Skeletal muscle cell (primary cell): ENCODE results near the gene AGPS.

ENCODE experiments used
- DNase-seq: peaks from one replicate; pipeline ENCODE4 v3.0.0-alpha.2; 2010; ENCODE audit warnings: low read depth
- H3K4me3 ChIP-seq: 2 replicates; pipeline ENCODE4 v1.5.1; 2011; ENCODE audit warnings: low read depth, mild to moderate bottlenecking, control low read depth, low read length, moderate library complexity

Gene AGPS

DNA sequence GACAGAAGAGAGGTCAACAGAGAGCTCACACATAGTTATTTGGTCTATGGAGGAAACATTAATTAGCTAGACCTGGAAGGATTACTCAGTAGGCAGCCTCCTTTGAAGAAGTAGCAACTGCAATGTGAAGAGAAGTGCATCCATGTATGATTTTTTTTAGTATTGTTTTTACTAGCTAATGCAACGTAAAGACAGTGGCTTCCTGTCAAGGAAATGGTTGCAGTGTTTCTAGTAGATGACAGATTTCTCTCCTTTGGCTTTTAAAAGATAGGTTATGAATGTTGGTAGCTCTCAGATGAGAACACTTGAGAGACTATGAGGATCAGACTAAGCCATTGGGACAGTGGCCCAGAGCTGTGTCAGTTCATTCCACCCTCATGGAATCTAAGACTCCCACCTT lies 175.8 kb downstream of the AGPS start:
- H3K4me3 ChIP-seq = no peak overlapping the region
- no peak for DNase-seq

DNA sequence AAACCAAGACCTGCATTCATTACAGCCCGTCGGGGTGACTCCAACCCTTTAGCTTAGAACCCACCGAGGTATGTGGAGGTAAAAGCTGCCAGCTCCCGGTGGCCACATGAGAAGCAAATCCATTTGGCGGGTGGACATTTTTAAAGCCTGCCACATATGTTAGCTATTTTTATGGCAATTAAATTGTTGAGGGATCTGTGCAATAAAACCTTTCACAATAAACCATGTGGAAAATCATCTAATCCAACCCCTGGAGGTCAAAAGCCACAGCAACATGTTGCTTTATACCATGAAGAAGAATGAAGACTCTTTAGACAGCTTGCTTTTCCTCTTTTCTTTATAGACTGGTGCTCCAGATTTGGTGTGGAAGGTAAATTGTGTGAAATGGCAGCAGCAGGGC lies 176.3 kb downstream of the AGPS start:
- no peak overlapping the region for H3K4me3 ChIP-seq
- no peak for DNase-seq

DNA sequence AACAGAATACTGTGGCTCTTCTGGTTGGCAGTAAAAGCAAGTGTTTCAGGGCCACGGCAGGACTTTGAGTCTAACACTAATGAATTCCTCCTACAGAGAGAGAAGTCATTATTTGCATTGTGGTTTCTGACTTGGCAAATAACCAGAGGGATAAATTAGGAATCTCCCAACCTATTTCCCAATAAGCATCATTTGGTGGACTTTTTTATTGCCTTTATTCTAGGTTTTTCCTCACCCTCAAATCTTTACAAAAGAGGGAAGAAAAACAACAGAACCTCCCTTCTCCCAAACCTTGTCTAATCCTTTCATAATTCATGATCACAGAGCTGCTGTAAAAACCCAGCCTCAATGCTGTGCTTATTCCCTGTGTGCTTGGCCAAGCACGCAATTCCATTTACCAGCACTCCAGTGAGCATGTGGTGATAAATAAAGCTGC lies 179.7 kb downstream of the AGPS start:
- peak; percentile 16 for DNase-seq
- no peak overlapping the region for H3K4me3 ChIP-seq

DNA sequence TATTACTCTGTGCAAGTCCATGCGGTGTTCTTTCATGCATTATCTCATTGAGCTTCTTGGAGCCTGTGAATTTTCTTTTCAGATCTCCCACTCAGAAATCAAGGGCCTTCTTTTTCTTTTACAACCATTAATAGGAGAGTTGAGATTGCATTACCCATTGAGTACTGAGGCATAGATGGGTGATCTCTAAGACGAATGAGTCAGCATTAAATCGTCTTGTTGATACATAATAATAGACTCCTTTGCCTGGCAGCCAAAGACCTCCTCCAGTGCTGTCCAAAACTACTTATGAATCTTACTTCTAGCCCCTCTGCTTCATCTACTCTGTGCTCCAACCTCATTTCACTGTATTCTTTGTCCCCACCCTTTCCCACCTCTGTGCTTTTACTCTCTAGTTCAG lies 180.5 kb downstream of the AGPS start:
- peak; percentile 16 for DNase-seq
- no peak overlapping the region for H3K4me3 ChIP-seq

DNA sequence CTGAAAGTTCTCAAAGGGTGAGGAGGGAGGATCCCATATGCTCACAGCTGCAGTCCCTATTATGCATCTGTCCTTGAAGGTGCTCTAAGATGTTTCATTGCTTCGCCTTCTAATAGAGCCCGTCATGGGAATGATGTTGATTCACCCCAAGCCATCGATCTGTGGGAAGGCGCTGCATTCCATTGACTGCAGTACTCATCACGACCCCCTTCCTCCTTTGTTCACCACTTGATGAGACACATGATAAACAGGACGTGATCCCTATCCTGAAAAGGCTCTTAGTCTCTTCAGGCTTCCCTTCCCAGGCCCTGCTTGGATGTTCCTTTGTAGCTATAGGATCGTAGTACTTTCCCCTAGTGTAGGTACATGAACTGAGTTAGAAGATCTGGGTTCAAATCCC lies 181.8 kb downstream of the AGPS start:
- no peak overlapping the region for H3K4me3 ChIP-seq
- no peak for DNase-seq

DNA sequence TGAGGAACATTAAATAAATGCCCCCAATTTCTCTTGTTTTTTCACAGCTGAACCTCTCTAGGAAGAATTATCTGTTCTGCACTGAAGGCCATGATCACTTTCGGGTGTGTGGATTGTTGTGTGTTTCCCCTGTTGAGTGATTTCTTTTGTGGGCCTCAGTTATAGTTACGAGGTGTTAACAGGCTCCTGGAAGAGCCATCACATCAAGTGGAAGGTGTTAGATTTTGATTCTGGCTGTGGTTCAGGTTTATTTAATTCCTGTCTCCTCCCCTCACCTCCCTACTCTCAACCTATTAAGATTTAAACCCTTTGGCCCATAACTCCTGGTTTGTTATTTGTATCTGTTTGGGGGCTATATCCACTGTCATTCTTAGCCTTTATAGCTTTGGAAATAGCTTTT lies 182.8 kb downstream of the AGPS start:
- DNase-seq = no peak
- H3K4me3 ChIP-seq = no peak overlapping the region

DNA sequence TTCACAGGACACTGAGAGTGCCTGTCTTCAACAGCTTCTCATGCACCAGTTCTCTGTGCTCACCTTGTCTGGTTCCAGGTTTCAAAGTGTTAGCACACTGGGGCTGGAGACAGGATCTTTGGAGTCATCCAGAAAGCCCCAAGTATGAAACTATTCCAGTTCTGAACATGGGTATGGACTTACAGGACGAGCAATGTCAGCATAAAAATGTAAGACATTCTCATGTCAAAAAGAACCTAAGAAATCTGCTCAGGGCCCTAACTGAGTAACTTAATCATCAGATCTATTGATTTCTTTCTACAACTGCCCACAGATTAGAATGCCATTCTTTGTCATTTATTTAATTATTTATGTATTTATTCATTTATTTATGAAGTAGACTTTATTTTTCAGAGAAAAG lies 184.5 kb downstream of the AGPS start:
- no peak overlapping the region for H3K4me3 ChIP-seq
- DNase-seq = no peak

DNA sequence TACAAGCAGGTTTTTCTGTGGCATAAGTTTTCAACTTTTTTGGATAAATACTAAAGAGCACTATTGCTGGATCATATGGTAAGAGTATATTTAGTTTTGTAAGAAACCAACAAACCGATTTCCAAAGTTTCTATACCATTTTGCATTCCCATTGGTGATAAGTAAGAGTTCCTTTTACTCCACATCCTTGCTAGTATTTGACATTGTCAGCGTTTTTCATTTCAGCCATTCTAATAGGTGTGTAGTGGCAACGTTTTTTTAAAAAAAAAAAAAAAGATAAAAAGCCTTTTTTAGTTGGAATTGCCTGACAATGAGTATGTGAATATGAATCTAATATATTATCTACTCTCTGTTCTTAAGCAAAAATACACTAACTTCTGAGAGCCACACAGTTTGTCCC lies 185.9 kb downstream of the AGPS start:
- DNase-seq = no peak
- H3K4me3 ChIP-seq = no peak overlapping the region

DNA sequence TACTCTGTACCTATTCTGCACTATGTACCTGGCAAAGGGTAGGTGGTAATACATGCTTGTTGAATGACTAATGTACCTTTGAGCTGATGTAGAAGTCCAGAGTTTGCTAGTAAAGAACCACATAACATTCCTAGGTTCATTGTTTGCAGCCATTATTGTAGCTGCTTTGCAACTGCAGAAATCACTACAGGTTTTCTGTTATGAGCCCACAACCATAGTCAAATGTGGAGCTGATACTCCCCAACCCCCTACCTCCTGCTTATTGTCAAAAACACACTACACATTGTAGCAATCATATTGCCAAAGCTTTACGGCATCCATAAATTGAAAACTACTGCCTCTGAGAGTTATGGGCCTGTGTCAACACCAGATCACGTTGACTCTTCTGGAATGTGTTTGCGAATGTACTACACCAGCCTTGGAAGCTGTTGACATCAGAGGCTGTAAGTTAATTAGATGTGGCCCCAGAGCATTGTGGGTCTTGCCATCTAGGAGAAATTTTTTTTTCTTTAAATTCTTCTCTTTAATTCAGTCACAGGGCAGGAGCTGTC lies 187.0 kb downstream of the AGPS start:
- DNase-seq = no peak
- H3K4me3 ChIP-seq = no peak overlapping the region

DNA sequence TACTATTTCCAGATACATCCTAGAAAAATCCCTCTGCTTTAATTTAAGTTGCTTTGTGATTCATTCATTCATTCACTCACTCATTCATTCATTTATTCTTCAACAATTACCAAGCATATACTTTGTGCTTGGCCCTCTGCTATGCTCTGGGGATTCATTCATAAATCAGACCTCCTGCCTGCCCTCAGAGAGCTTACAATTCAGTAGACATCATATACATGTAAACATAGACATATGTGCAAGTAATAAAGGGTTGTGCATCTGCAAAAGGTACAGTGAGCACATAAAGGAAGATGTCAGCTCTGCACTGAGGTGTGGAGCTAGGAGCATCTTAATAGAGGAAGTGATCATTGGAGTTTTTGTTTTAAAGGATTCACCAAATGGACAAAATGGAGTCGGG lies 189.4 kb downstream of the AGPS start:
- DNase-seq = no peak
- no peak overlapping the region for H3K4me3 ChIP-seq

DNA sequence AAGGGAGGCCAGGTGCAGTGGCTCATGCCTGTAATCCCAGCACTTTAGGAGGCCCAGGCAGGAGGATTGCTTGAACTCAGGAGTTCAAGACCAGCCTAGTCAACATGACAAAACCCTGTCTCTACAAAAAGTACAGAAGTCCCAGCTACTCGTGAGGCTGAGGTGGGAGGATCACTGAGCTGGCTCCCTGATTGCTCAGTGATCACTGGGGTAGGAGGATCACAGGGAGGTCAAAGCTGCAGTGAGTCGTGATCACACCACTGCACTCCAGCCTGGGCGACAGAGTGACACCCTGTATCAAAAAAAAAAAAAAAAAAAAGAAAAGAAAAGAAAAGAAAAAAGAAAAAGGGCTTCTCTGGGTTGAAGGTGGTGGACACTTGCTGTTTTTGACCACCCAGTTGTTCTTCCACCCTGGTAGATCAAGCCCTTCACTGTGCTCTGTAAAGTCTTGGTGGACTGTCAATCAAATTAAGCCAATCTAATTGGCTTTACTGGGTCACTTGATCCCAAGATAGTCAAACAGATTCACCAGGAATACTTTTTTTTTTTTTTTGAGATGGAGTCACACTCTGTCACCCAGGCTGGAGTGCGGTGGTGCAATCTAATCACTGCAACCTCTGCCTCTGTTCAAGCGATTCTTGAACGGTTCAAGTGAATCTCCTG lies 191.6 kb downstream of the AGPS start:
- no peak for DNase-seq
- H3K4me3 ChIP-seq = no peak overlapping the region

DNA sequence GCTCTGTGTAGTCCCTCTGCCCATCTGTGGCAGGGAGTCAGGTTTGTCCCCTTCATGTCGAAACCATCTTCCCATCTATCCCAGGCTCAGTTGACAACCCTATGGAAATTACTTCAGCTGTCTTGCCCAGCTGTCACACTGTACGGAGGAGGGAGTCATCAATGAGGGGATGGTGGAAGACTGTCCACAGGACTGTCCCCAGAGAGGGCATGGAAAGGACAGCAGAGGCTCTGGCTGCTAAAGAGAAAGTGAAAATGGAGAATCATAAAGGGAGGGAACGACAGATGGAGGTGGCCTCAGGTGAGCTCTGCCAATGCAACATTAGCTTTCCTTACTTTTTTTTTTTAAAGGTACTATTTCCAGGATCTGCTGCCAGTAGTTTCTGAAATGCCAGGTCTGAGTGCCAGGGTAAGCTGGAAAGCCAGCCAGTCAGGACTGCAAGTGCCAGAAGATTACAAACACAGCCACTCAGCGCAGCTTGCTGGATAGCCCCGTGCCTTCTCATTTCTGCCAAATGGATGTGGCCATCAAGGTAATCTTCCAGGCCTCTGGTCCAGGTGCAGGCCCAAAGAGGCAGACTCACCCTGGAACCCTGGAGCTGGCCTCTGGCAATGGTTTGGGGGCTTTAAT lies 192.8 kb downstream of the AGPS start:
- no peak for DNase-seq
- no peak overlapping the region for H3K4me3 ChIP-seq

DNA sequence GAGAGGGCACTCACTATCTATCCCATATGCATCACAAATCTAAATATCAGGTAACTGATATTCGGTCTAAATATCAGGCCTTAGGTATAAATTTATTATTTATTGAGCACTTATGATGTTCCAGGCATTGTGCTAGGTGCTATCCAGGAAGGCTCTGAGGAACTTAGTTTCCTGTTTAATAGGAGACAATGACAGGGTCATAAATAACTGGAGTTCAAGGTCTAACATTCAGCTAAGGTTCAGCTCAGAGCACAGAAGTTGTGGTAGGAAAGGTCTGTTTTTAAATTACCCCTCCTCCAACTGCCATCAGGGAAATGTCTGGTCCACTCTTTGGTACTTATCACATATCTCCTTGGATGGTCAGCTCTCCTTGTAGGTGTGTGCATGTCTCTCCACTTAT lies 193.6 kb downstream of the AGPS start:
- no peak for DNase-seq
- H3K4me3 ChIP-seq = no peak overlapping the region

DNA sequence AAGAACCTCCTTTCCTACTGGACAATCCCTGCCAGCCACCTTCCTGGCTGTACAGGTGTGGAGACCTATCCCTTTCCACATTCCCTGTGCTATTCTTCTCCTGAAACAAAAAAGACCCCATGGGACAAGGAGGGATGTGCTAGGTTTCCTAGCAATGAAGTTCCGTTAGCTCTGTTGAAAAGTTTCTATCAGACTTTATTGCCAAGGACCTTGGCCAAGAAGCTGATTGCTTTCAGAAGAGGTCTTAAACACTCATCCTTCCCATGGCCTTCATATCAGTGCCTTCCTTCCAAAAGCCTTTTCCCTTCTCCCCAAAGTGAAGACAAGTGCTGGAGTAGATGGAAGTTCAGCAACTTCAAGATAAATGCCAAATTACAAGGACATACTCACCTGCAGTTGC lies 194.8 kb downstream of the AGPS start:
- no peak for DNase-seq
- no peak overlapping the region for H3K4me3 ChIP-seq

DNA sequence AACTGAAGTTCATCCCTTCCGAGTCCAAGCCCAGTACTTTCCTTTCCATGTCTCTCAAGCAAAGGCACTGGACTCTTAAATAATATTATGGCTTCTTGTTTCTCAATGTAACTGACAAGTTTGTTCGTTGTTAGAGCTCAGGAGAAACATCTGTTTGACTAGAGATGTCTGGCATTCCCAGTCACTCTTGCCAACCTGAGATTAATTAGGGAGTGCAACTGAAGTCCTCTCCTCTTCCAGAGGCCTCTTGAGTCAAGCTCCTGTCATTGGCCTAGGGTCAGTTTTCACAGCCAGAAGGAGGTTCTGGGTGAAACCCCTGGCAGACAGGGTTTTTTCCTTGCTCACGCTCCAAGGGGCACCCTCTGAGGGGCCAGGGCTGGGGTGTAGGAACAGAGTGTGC lies 196.1 kb downstream of the AGPS start:
- DNase-seq = no peak
- no peak overlapping the region for H3K4me3 ChIP-seq

DNA sequence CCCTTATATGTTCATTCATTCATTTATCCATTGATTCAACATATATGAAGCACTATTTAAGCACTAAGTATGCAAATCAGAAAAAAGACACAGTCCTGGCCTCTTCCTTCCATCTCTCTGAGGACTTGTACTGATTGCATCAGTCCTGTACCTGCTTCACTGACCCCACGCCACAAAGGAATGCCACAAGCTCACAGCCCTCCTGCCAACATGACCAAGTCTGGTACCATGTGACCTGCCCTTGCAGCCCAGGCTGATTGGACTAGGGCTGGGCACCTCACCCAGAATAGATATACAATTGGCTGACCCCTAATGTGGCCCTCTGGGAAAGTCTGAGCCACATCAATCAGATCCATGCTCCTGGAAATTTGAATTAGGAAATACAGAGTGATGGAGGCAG lies 196.6 kb downstream of the AGPS start:
- no peak for DNase-seq
- no peak overlapping the region for H3K4me3 ChIP-seq

DNA sequence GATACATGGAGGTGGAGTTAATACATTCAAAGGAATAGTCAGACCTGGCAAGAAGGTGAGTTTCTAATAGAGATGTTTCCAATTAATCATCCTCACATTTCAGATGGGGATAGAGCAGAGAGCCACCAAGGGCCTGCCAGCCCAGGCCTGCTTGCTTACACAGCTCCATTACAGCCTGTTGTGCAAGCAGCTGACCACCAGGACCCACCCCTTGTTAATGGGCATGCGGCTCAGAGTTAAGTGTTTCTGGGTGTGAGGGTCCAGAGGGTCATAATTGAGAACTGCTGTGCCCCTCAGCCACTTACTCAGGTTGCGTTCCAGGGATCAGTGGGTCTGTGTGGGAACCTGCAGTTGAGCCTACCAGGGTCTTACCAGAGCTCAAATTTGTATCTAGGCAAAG lies 199.8 kb downstream of the AGPS start:
- H3K4me3 ChIP-seq = no peak overlapping the region
- no peak for DNase-seq

DNA sequence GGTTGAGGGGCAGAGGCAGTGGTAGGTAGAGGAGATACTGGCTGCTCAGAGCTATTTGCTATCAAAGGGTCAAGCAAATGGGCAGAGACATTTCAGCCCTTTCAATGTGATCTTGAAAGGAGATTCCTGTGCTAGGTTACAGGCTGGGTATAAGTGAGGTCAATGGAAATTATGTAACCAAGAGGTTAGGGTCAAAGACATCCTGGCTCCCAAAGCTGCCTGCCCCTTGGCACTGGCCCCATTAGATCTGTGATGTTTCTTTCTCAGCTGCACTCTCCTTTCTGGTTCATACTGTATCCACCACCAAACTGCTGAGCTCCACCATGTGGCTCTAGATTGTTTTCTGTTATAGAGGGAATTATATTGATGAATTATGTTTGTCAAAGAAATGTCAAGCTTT lies 200.4 kb downstream of the AGPS start:
- no peak overlapping the region for H3K4me3 ChIP-seq
- DNase-seq = no peak

DNA sequence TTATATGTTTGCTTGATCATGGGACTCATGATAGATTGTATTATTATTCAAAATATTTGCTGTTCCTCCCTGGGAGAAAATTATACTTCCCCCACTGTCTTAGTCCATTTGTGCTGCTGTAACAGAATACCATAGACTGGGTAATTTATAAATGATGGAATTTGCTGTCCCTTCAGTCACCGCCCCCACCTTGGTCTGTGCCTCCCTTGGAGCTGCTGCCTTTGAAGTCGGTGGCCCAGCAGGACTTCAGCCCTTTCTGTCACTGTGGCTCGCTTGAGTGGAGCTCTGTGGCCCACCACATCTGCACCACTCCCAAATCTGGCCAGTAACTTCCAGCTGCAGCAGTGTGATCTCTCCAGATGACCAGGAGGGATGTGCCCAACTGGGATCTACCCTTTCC lies 200.8 kb downstream of the AGPS start:
- no peak for DNase-seq
- no peak overlapping the region for H3K4me3 ChIP-seq
